Forelimb muscle (tissue), 1 donor: ENCODE data around the gene SLC22A6. TPM values are rescaled to one million over a fixed set of nuclear protein-coding genes. Genes with fewer than 3 reads are reported as not detected.

ENCODE experiments used
- DNase-seq: peaks from one replicate; pipeline ENCODE4 v3.0.0-alpha.2; 2013; ENCODE audit warnings: low read depth
- polyA plus RNA-seq: library from polyadenylated mRNA; unstranded; fragments of 120-200 nt; gene quantifications from one replicate; pipeline ENCODE4 v1.2.1, GENCODE V29; 2013; ENCODE audit not compliant: insufficient read length

SLC22A6 gene
- not detected for polyA plus RNA-seq

- DNase-seq, result no peak
Measured at GRCh38 chr11:62984451-62984991, at the start of gene SLC22A6. SLC22A6 (minus strand) TSS chr11:62984967; CDS start chr11:62984690, 277 bp downstream.

- no peak for DNase-seq
Measured at GRCh38 chr11:63032457-63032856, 47.7 kb upstream of the SLC22A6 start.

GRCh38 chr11:63023841-63024648, 39.3 kb upstream of the SLC22A6 start:
- DNase-seq, result peak; percentile 47

GRCh38 chr11:63023222-63023814, 38.6 kb upstream of the SLC22A6 start:
- no peak for DNase-seq

- no peak for DNase-seq
Measured at GRCh38 chr11:63022441-63022840, 37.7 kb upstream of the SLC22A6 start.

GRCh38 chr11:63020671-63021291, 36.0 kb upstream of the SLC22A6 start:
- no peak for DNase-seq

GRCh38 chr11:63019506-63019905, 34.7 kb upstream of the SLC22A6 start:
- no peak for DNase-seq

GRCh38 chr11:63017306-63017974, 32.7 kb upstream of the SLC22A6 start:
- no peak for DNase-seq

- no peak for DNase-seq
Measured at GRCh38 chr11:63015521-63016215, 30.9 kb upstream of the SLC22A6 start, which contains the start of gene SLC22A8. SLC22A8 (minus strand) TSS chr11:63015841; CDS start chr11:63014958, 883 bp downstream.

- DNase-seq, result no peak
Measured at GRCh38 chr11:63014408-63015055, 29.8 kb upstream of the SLC22A6 start.

GRCh38 chr11:63012839-63013238, 28.1 kb upstream of the SLC22A6 start:
- DNase-seq, result no peak

- no peak for DNase-seq
Measured at GRCh38 chr11:63012430-63012829, 27.7 kb upstream of the SLC22A6 start.

- no peak for DNase-seq
Measured at GRCh38 chr11:63010934-63011439, 26.2 kb upstream of the SLC22A6 start.

GRCh38 chr11:63007920-63008319, 23.2 kb upstream of the SLC22A6 start:
- no peak for DNase-seq

- no peak for DNase-seq
Measured at GRCh38 chr11:63001456-63001855, 16.7 kb upstream of the SLC22A6 start.

GRCh38 chr11:62999649-63000048, 14.9 kb upstream of the SLC22A6 start:
- no peak for DNase-seq

GRCh38 chr11:62999156-62999555, 14.4 kb upstream of the SLC22A6 start:
- DNase-seq, result no peak

- DNase-seq, result no peak
Measured at GRCh38 chr11:62996271-62996670, 11.5 kb upstream of the SLC22A6 start.

GRCh38 chr11:62994775-62995174, 10.0 kb upstream of the SLC22A6 start:
- no peak for DNase-seq

- no peak for DNase-seq
Measured at GRCh38 chr11:62988276-62988675, 3.5 kb upstream of the SLC22A6 start.
